ENCODE measurements around the gene GPR78. TPM values are rescaled to one million over a fixed set of nuclear protein-coding genes. Genes with fewer than 3 reads are reported as not detected.

Gene GPR78
- total and polyA plus RNA-seq, 2 of the 13 experiments (the other 11 are each of a cell fraction or from before 2014, with no cell fraction given), result 0.01 to 0.07 TPM

- TF ChIP-seq CEBPB (IDR thresholded peaks at IDR 0.05; ENCODE audit: borderline replicate concordance, low read depth, low read length), result no peak
- peak; percentile 34; the same call in 1 of the 2 replicates for TF ChIP-seq ZNF7 (CRISPR knock-in tag; IDR thresholded peaks at IDR 0.05)
- no peak for TF ChIP-seq ZFP36L2 (CRISPR knock-in tag; IDR thresholded peaks at IDR 0.05)
- TF ChIP-seq PATZ1 (CRISPR knock-in tag; IDR thresholded peaks at IDR 0.05), result no peak
- peak; percentile 79; the same call in 1 of the 2 replicates for TF ChIP-seq ATF7-NPFF (CRISPR knock-in tag; IDR thresholded peaks at IDR 0.05; ENCODE audit: low read depth)
- no peak for TF ChIP-seq ZFYVE20 (CRISPR knock-in tag; IDR thresholded peaks at IDR 0.05; ENCODE audit: borderline replicate concordance, low read depth)
- TF ChIP-seq ZNF710 (CRISPR knock-in tag; IDR thresholded peaks at IDR 0.05; ENCODE audit: borderline replicate concordance), result no peak
- TF ChIP-seq ZNF207 (IDR thresholded peaks at IDR 0.05; ENCODE audit: borderline replicate concordance), result no peak
- TF ChIP-seq ASH2L (IDR thresholded peaks at IDR 0.05; ENCODE audit: insufficient read length, low read depth, low read length), result no peak
- TF ChIP-seq GTF3A (CRISPR knock-in tag; conservative IDR thresholded peaks at IDR 0.05), result no peak
- TF ChIP-seq TRAFD1 (CRISPR knock-in tag; IDR thresholded peaks at IDR 0.05; ENCODE audit: borderline replicate concordance), result no peak
- TF ChIP-seq MYPOP (CRISPR knock-in tag; IDR thresholded peaks at IDR 0.05), result peak; percentile 76; the same call in 1 of the 2 replicates
- TF ChIP-seq KLF15 (CRISPR knock-in tag; IDR thresholded peaks at IDR 0.05; ENCODE audit: borderline replicate concordance), result no peak
- TF ChIP-seq KDM1A (CRISPR knock-in tag; IDR thresholded peaks at IDR 0.05), result no peak
- TF ChIP-seq ZNF549 (CRISPR knock-in tag; IDR thresholded peaks at IDR 0.05), result no peak
- no peak for TF ChIP-seq KDM6A (CRISPR knock-in tag; IDR thresholded peaks at IDR 0.05; ENCODE audit: low read depth)
- TF ChIP-seq UBTF (CRISPR knock-in tag; IDR thresholded peaks at IDR 0.05), result no peak
- TF ChIP-seq ZNF10 (CRISPR knock-in tag; IDR thresholded peaks at IDR 0.05; ENCODE audit: borderline replicate concordance, low read depth), result no peak
- TF ChIP-seq HOXA7 (CRISPR knock-in tag; IDR thresholded peaks at IDR 0.05), result no peak
- peak; percentile 75; the same call in 1 of the 2 replicates for TF ChIP-seq EHMT2 (IDR thresholded peaks at IDR 0.05; ENCODE audit: borderline replicate concordance, low read depth, low read length)
Observed at GRCh38 chr4:8580321-8581093, at the start of gene GPR78 (continued).
